K562 (cell line): Measurements from ENCODE around the gene TSKS. TPM values are rescaled to one million over a fixed set of nuclear protein-coding genes. Genes with fewer than 3 reads are reported as not detected.
A peak's percentile ranks its signal among the peaks of the same experiment; 100 is the strongest.

Experiments used
- CC2D1A ChIP-seq: fragments of 450-650 bp; IDR thresholded peaks from 2 replicates; pipeline ENCODE4 v1.6.1; 2017; ENCODE audit warnings: mild to moderate bottlenecking
- HDAC2 ChIP-seq: fragments of 450-650 bp; IDR thresholded peaks from 2 replicates; pipeline ENCODE4 v1.6.1; 2016; ENCODE audit warnings: mild to moderate bottlenecking
- SREBF1 ChIP-seq: fragments of 150-350 bp; IDR thresholded peaks from 2 replicates; pipeline ENCODE4 v1.6.1; 2014; ENCODE audit warnings: antibody characterized with exemption, low read depth, low read length, borderline replicate concordance
- STAT6 ChIP-seq: sonication (generic); formaldehyde crosslinking; IDR thresholded peaks from 2 replicates; pipeline ENCODE4 v1.8.1; 2023; ENCODE audit warnings: mild to moderate bottlenecking, missing genetic modification reagents
- ZNF280B ChIP-seq: fragments of 250-450 bp; sonication (Bioruptor Pico); IDR thresholded peaks from 2 replicates; pipeline ENCODE4 v1.5.1; 2021; ENCODE audit warnings: mild to moderate bottlenecking
- ZNF507 ChIP-seq: conservative IDR thresholded peaks from 2 replicates; pipeline ENCODE4 v1.6.1; 2017; ENCODE audit warnings: missing genetic modification characterization, missing compliant biosample characterization
- ZNF830 ChIP-seq: fragments of 250-450 bp; sonication (Bioruptor Pico); IDR thresholded peaks from 2 replicates; pipeline ENCODE4 v1.5.0; 2021; ENCODE audit warnings: mild to moderate bottlenecking
- polyA plus RNA-seq, 8 experiments: library from polyadenylated mRNA; depleted of rRNA in 4 of 8; stranded (reverse) in 5 of 8; unstranded in 3 of 8; fragments of >200 nt; fragmentation: Nextera tagmentation in 2 of 8; fragmentation: Illumina TruSeq in 1 of 8; extraction: Ambion mirVana in 2 of 8; extraction: Trizol in 1 of 8; gene quantifications; 2 replicates each; pipeline versions ENCODE4 v1.2.1 to v1.2.3, GENCODE V29; 2011 to 2014; ENCODE audit warnings: inconsistent platforms in 1 of 8, missing spikeins in 1 of 8
- total RNA-seq, 7 experiments: library from RNA; depleted of rRNA in 6 of 7; stranded (reverse); fragments of >200 nt in 6 of 7; fragmentation: Illumina TruSeq in 2 of 7; extraction: Trizol in 2 of 7; gene quantifications; 2 replicates each; pipeline versions ENCODE4 v1.2.1 to v1.2.3, GENCODE V29; 2011 to 2021; ENCODE audit warnings: low replicate concordance in 1 of 7
- TF ChIP-seq, protein P1 (sequence below): fragments of 200-800 bp; sonication (Bioruptor generic); IDR thresholded peaks from 2 replicates; pipeline ENCODE4 v1.6.1; 2017; ENCODE audit warnings: missing genetic modification characterization, missing compliant biosample characterization
- TF ChIP-seq, protein P2 (sequence below): fragments of 450-650 bp; IDR thresholded peaks from 2 replicates; pipeline ENCODE4 v1.6.1; 2016; ENCODE audit warnings: low read depth, mild to moderate bottlenecking, moderate library complexity
- TF ChIP-seq, protein P3 (sequence below): sonication (generic); formaldehyde crosslinking; IDR thresholded peaks from 2 replicates; pipeline ENCODE4 v1.8.0; 2022; ENCODE audit warnings: mild to moderate bottlenecking, missing genetic modification reagents, borderline replicate concordance

Gene TSKS
- total and polyA plus RNA-seq, 9 of the 15 experiments (the other 6 are each of a cell fraction or from before 2014, with no cell fraction given): 0.14 to 4.5 (median 0.80) TPM

DNA sequence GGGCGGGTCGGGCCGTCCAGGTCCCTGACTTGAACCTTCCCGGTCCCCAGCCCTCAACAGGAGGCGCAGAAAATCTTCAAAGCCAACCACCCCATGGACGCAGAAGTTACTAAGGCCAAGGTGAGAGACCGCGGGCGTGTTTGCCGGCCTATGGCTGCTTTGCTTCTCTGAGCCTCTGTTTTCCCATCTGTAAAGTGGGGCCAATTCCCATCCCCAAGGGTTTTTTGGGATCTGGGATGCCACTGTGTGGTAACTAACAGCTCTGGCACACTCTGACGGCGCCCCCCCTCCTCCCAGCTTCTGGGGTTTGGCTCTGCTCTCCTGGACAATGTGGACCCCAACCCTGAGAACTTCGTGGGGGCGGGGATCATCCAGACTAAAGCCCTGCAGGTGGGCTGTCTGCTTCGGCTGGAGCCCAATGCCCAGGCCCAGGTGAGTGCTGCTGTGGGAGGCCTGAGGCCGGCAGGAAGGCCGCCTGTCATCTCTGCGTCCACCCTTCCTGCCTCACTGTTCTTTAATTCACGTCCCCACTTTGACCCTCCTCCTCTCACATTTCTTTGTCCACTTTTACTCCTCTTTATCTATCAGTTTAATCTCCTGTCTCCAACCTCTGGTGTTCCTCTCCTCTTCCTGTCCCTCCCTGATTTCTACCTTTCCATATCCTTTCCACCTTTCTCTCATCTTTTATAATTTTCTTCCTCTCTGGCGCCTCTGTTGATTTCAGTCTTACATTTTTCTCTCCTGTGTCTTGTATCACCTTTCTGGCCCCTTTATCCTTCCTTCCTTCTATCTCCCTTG, 42.9 kb upstream of the TSKS start (continued):
- TF ChIP-seq ZNF280B (CRISPR knock-in tag) (no peak), HDAC2 (peak; percentile 68; the same call in 1 of the 2 replicates), SREBF1 (no peak), CC2D1A (no peak), STAT6 (CRISPR knock-in tag) (no peak), ZNF830 (CRISPR knock-in tag) (no peak), ZNF507 (tag) (no peak)
- TF ChIP-seq, protein P1, sequence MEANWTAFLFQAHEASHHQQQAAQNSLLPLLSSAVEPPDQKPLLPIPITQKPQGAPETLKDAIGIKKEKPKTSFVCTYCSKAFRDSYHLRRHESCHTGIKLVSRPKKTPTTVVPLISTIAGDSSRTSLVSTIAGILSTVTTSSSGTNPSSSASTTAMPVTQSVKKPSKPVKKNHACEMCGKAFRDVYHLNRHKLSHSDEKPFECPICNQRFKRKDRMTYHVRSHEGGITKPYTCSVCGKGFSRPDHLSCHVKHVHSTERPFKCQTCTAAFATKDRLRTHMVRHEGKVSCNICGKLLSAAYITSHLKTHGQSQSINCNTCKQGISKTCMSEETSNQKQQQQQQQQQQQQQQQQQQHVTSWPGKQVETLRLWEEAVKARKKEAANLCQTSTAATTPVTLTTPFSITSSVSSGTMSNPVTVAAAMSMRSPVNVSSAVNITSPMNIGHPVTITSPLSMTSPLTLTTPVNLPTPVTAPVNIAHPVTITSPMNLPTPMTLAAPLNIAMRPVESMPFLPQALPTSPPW: 0 out of 2 replicates have a peak, but pooled peaks have one; percentile 24
- TF ChIP-seq, protein P2, sequence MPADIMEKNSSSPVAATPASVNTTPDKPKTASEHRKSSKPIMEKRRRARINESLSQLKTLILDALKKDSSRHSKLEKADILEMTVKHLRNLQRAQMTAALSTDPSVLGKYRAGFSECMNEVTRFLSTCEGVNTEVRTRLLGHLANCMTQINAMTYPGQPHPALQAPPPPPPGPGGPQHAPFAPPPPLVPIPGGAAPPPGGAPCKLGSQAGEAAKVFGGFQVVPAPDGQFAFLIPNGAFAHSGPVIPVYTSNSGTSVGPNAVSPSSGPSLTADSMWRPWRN: no peak
- TF ChIP-seq, protein P3, sequence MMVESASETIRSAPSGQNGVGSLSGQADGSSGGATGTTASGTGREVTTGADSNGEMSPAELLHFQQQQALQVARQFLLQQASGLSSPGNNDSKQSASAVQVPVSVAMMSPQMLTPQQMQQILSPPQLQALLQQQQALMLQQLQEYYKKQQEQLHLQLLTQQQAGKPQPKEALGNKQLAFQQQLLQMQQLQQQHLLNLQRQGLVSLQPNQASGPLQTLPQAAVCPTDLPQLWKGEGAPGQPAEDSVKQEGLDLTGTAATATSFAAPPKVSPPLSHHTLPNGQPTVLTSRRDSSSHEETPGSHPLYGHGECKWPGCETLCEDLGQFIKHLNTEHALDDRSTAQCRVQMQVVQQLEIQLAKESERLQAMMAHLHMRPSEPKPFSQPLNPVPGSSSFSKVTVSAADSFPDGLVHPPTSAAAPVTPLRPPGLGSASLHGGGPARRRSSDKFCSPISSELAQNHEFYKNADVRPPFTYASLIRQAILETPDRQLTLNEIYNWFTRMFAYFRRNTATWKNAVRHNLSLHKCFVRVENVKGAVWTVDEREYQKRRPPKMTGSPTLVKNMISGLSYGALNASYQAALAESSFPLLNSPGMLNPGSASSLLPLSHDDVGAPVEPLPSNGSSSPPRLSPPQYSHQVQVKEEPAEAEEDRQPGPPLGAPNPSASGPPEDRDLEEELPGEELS (CRISPR knock-in tag): no peak
